ENCODE data around the gene ABCA2. TPM values are rescaled to one million over a fixed set of nuclear protein-coding genes. Genes with fewer than 3 reads are reported as not detected.

ABCA2 gene
- total RNA-seq, 1 experiment from 2014 or later: 22.4 TPM

- no peaks in the 10 kb centered on the region for H3K27me3 ChIP-seq (ENCODE audit: insufficient read depth, low read length)
- no peaks in the 10 kb centered on the region for H3K4me1 ChIP-seq (ENCODE audit: insufficient read depth, low read length)
- H3K9me3 ChIP-seq (ENCODE audit: control insufficient read depth, low read depth, low read length): no peaks in the 10 kb centered on the region
- no peak overlapping the region for H4K91ac ChIP-seq (ENCODE audit: insufficient read length, low read depth, low read length)
- H3K14ac ChIP-seq (ENCODE audit: insufficient read depth, low read length): no peak overlapping the region
- H3K23ac ChIP-seq (ENCODE audit: insufficient read length, low read depth, low read length): no peak overlapping the region
- Mint-ChIP-seq H3K4me3 (no peak overlapping the region), H3K27me3 (ENCODE audit: low read depth) (peaks cover 17% of the 10 kb centered on the region), H3K27ac (no peak overlapping the region), H3K9me3 (no peaks in the 10 kb centered on the region), H3K36me3 (ENCODE audit: insufficient read depth in 1 of 3, low read depth in 3 of 3) (peaks cover 0 to 14% (median 5%) of the 10 kb centered on the region in 3 experiments; a peak in 5 of 7 replicates), H3K4me1 (no peaks in the 10 kb centered on the region; a peak in 1 of 4 replicates)
- H3K27ac ChIP-seq (ENCODE audit: insufficient read length, low read depth, low read length): no peak overlapping the region
- no peak for DNase-seq
- H3K79me2 ChIP-seq (ENCODE audit: insufficient read depth, low read length): no peaks in the 10 kb centered on the region
- H2BK20ac ChIP-seq (ENCODE audit: low read depth, low read length, poor library complexity, severe bottlenecking): no peak overlapping the region
- no peaks in the 10 kb centered on the region for H4K20me1 ChIP-seq (ENCODE audit: control insufficient read depth, insufficient read depth, insufficient read length)
- H3K4me2 ChIP-seq (ENCODE audit: insufficient read depth, insufficient read length, low read length): no peak overlapping the region
- no peak overlapping the region for H2AFZ ChIP-seq (ENCODE audit: low read length)
- no CpG with 5 or more reads among the region's 10 CpGs for WGBS (ENCODE audit: extremely low coverage, insufficient read length, low lambda C conversion rate)
- no peak overlapping the region for H2BK5ac ChIP-seq (ENCODE audit: insufficient read length, low read length)
- TF ChIP-seq CTCF (conservative IDR thresholded peaks at IDR 0.05): no peak
- H2BK120ac ChIP-seq (ENCODE audit: low read depth, low read length, poor library complexity, severe bottlenecking): no peak overlapping the region
- H2BK12ac ChIP-seq (ENCODE audit: insufficient read length, low read depth, low read length): no peak overlapping the region
- no peak overlapping the region for H2BK15ac ChIP-seq (ENCODE audit: low read depth, low read length)
- H3K23me2 ChIP-seq (ENCODE audit: insufficient read length, low read depth, low read length, poor library complexity, severe bottlenecking): no peaks in the 10 kb centered on the region
- no peak overlapping the region for H3K4ac ChIP-seq (ENCODE audit: low read depth, low read length)
- no peak overlapping the region for H3T11ph ChIP-seq (ENCODE audit: low read length)
- no peak overlapping the region for H3K18ac ChIP-seq (ENCODE audit: insufficient read length, low read depth, low read length)
- H3K56ac ChIP-seq (ENCODE audit: insufficient read length, low read depth, low read length): no peak overlapping the region
- no peaks in the 10 kb centered on the region for H3K79me1 ChIP-seq (ENCODE audit: insufficient read depth, low read depth, low read length, poor library complexity, severe bottlenecking)
- H2AK5ac ChIP-seq (ENCODE audit: insufficient read length, low read length): no peak overlapping the region
- H3K9ac ChIP-seq (ENCODE audit: extremely low read depth, insufficient read length, low read length): no peak overlapping the region
- no peak overlapping the region for H4K5ac ChIP-seq (ENCODE audit: insufficient read length, low read depth, low read length)
- H4K8ac ChIP-seq (replicated peaks; ENCODE audit: insufficient read length, low read depth, low read length): no peak overlapping the region
Observed at GRCh38 chr9:137037483-137037882, 9.4 kb upstream of the ABCA2 start.

All from H9 (cell line).